Dedifferentiated amniotic fluid mesenchymal stem cell (primary cell): Measurements from ENCODE around the gene CTNNAL1.
"Not testable (repeated sequence)": the region's sequence is repeated elsewhere in the genome, so short reads cannot be mapped to it uniquely, and the experiment has no call there.

Source experiments
- DNase-seq: peaks from one replicate; pipeline ENCODE4 v3.0.0-alpha.2; 2016; ENCODE audit errors: extremely low spot score

Gene CTNNAL1, protein sequence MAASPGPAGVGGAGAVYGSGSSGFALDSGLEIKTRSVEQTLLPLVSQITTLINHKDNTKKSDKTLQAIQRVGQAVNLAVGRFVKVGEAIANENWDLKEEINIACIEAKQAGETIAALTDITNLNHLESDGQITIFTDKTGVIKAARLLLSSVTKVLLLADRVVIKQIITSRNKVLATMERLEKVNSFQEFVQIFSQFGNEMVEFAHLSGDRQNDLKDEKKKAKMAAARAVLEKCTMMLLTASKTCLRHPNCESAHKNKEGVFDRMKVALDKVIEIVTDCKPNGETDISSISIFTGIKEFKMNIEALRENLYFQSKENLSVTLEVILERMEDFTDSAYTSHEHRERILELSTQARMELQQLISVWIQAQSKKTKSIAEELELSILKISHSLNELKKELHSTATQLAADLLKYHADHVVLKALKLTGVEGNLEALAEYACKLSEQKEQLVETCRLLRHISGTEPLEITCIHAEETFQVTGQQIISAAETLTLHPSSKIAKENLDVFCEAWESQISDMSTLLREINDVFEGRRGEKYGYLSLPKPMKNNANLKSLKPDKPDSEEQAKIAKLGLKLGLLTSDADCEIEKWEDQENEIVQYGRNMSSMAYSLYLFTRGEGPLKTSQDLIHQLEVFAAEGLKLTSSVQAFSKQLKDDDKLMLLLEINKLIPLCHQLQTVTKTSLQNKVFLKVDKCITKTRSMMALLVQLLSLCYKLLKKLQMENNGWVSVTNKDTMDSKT

DNA sequence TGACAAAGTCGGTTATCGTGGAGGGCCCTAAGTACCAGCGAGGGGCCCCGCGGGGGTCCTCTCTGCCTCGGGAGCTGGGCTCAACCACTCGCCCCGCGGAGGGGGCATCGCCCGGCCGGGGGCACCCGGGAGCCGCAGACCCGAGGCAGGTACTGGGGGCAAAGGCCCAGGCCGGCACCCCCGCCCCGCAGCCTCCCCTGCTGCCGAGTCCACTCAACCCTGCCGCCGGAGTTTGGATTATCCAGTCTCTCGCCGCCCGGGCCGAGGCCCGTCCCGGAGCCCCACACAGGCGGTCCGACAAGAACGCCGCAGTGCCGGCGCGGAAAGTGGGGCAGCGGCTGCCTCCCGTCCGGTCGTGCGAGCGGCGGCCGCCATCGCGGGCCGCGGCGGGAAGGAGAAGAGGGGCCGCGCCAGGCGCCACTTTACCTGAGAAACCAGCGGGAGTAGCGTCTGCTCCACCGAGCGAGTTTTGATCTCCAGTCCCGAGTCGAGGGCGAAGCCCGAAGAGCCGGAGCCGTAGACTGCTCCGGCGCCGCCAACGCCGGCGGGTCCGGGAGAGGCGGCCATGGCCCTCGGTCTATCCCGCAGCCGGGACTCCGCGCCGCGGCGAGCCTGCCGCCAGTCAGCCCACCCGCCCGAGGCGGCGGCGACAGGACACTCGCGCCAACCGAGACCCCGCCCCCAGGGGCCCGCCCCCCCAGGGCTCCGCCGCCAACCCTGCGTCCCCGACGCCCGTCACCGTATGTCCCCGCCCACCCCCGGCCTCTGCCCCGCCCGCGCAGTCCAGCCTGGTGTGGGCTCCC is at the start of gene CTNNAL1:
CTNNAL1 (minus strand) TSS at position 624 of the 803 bp plus-strand sequence; CDS start at position 567, 57 bp downstream.
- DNase-seq, result peak; percentile 62

DNA sequence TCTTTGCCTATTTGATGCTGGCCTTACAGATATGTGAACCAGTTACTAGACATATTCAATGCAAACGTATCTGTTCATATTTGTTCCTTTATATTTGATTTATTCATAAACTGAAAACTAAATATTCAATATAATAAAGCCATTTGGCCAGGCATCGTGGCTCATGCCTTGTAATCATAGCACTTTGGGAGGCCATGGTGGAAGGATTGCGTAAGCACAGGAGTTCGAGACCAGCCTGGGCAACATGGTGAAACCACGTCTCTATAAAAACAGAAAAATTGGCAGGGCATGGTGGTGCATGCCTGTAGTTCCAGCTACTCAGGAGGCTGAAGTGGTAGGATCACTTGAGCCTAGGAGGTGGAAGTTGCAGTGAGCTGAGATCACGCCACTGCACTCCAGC is 49.2 kb upstream of the CTNNAL1 start:
- DNase-seq, result no peak

DNA sequence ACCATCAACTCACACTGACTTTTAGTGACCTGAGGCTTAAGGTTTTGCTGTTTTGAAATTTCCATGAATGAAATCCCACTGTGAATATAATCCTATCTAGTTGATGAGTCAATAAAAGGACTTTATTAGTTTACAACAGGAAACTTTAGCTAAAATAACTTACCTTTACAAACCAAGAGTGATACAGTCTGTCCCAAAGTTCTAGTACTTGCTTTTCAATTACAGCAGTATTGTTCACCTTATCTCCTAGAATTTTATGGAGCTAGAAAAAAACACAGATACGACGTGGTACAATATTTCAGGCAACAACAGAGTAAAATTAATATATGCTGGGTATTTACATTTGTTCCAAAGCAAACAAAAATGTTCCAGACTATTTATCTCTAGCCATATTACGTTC is 46.9 kb upstream of the CTNNAL1 start:
- no peak for DNase-seq

DNA sequence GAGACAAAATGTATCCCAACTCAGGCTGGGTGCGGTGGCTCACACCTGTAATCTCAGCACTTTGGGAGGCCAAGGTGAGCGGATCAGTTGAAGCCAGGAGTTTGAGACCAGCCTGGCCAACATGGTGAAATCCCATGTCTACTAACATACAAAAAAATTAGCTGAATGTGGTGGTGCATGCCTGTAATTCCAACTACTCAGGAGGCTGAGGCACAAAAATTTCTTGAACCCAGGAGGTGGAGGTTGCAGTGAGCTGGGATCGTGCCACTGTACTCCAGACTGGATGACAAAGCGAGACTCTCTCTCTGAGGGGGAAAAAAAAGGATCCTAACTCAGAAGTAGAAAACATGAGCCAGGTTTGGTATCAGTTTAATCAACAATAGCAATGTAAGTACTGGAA is 39.8 kb upstream of the CTNNAL1 start:
- not testable (repeated sequence) for DNase-seq

DNA sequence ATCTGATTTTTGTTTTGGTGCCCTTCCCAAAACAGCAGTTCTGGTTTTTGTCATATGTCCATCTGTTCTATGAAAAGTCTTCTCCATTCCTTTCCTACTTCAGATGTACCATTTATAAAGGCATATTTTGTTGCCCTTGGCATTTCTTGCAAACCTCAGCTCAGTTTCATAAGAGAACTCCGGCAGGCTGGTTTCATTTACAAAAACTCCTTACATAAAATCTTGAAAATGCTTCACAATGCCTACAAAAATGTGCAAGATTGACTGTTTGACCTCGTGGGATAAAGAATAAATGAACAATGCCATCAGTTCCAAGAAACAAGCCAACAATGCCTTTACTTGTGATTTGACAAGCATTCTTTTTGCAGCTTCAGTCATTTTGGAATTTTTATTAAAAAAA is 39.1 kb upstream of the CTNNAL1 start:
- DNase-seq, result peak; percentile 89

DNA sequence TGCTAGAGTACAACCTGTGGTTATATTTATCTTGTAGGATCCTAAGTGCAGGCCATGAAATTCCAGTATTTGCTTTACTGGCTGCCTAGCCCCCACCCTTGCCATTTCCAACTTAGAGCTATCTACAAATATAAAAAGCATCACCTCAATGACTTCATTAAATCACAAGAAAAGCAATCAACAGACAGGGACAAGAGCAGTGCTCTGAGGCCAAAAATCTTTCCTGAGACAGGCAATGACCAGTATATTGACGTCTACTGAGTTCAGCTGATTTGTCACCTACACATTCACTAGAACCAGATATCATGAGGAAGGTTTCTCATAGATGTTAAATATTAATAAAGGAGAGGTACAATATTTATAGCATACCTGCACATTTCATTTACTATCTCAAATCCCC is 38.4 kb upstream of the CTNNAL1 start:
- no peak for DNase-seq

DNA sequence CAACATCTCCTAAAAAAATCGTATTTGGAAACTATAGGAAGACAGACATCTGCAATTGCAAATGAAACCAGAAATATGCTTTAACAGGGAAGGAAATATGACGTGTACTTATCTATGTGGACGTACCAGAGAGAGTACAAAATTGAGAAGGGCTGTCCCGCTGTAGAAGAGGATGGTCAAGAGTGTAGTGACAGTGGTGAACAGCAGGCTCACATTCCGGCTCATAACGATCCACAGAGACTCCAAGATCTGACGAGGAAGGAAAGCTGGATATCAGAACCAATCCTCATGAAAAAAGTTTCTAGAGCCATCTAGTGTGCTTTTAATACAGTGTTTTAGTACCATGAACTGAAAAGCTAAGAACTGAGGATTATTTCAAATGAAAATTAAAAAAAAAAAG is 37.1 kb upstream of the CTNNAL1 start:
- no peak for DNase-seq

DNA sequence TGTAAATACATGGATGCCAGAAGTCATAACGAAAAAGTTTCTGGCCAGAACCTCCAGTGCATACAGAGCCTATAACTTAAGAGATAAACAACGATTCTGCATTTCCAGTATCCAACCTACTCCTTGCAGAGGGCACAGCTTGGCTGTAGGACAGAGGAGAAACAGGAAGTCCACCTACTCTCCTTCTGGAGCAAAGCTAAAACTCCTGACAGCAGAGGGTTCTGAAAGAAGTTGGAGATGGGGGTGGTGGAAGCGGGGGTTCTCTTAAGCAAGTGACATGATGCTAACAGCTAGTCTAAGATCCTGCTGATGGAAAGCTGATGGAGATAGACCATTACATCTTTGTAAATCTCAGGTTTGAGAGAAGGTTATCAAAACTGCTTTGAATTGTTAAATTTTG is 35.5 kb upstream of the CTNNAL1 start:
- DNase-seq, result no peak

DNA sequence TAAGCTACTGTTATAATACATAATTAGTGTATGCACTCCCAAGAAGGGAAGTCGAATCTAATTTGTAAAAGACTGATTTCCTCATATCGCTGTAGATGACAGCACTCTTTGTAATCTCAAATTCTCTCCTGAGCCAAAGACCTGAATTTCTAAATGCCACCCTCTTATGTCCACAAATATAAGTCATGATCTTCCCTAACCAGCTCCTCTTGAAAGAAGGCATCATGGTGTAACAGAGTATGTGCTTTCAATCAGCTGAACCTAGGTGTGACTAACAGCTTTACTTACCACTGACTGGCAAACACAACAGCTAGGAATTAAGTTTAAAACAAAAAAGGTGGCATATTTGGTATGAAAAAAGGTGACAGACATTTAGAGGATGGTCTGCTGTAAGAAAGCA is 34.0 kb upstream of the CTNNAL1 start:
- DNase-seq, result no peak

DNA sequence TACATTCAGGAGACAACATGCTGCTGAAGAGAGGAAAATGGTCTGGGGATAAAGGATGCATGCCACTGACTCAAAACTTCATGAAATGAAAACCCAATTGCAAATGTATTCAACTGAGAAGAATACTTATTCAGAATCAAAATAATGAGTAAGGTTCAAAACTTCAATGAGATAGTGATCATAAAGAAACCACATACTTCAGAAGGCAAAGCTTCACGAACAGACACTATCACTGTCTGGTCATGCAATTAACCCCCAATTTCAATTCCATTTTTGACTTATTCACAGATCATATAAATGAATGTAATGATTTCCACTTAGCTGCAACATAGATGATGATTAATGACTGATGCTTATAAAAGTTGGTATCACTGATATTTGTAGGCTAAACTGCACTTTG is 33.0 kb upstream of the CTNNAL1 start:
- no peak for DNase-seq

DNA sequence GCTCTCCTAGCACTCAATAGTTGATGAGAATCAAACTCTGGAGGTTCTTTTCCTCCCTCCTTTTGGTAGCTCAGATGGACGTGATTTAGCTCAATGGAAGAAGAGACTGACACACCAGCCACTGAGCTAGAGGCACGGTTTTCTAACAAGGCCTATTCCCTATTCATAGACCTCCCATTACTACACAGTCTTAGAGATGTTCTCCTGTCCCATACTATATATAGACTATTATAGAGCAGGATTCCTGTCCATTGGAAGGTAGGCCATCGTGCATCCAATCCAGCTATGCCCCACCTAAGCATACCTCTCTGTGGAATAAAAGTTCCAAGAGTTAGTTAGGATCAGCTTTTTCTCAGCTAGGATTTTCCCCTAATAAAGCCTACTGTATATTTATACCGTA is 30.3 kb upstream of the CTNNAL1 start:
- no peak for DNase-seq

DNA sequence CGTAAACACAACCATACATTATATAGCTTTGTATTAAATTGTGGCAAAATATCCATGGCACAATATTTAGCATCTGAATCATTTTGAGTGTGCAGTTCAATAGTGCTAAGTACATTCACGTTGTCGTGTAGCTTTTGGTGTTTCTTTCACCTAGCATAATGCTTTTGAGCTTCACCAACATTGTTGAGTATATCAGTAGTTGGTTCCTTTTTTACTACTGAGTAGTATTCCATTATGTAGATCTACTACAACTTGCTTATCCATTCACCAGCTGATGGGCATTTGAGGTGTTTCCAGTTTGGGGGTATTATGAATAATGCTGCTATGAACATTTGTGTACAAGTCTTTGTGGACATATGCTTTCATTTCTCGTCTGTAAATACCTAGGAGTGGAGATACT is 27.3 kb upstream of the CTNNAL1 start:
- DNase-seq, result no peak

DNA sequence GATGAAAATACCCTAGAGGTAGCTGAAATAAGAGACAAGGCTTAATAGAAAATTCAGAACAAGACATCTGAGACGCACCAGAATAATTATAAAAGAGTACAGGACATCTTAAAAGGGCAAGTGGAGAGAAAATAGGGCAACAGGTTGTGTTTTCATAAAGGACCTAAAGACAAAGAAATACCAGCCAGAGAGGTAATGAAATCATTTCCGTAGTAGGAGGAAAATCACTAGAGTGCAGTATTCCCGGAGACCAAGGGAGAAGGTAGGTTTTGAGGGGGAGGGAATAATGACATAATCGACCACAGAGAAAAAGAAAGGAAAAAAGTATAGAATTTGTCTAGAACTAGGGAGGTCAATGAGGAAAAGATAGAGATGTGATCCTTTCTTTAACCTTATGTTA is 26.2 kb upstream of the CTNNAL1 start:
- no peak for DNase-seq

DNA sequence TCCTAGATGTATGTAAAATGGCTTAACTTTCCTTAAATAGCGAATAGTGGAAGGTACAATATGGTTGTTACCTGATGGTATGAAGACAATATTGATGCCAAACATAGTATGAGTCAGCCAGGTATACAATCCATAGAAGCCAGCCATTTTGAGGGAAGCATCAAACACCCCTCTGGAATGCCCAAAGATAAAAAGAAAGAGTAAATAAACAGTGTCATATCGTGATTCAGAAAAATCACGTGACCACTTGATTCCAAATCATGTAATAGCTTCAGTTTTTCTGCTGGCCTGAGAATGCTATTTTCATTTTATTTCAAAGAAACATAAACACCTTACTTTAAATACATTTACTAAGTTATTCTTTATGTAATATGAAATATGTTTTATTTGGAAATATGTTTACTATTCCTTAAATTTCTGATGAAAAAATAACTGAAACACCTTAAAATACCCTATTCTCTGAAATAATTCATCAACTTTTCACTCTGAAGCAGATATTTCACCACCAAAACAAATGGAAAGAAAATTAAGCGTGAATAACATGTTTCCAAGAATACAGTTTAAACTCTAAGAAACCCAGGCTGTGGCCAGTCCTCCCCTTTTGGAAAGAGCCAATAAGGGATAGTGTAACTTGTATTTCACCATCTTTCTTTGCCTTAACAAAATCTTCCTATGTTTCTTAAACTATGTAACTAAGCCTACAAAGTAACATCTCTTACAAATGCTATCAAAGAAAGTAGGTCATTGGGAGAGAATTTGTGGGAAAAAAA is 24.8 kb upstream of the CTNNAL1 start:
- DNase-seq, result no peak

DNA sequence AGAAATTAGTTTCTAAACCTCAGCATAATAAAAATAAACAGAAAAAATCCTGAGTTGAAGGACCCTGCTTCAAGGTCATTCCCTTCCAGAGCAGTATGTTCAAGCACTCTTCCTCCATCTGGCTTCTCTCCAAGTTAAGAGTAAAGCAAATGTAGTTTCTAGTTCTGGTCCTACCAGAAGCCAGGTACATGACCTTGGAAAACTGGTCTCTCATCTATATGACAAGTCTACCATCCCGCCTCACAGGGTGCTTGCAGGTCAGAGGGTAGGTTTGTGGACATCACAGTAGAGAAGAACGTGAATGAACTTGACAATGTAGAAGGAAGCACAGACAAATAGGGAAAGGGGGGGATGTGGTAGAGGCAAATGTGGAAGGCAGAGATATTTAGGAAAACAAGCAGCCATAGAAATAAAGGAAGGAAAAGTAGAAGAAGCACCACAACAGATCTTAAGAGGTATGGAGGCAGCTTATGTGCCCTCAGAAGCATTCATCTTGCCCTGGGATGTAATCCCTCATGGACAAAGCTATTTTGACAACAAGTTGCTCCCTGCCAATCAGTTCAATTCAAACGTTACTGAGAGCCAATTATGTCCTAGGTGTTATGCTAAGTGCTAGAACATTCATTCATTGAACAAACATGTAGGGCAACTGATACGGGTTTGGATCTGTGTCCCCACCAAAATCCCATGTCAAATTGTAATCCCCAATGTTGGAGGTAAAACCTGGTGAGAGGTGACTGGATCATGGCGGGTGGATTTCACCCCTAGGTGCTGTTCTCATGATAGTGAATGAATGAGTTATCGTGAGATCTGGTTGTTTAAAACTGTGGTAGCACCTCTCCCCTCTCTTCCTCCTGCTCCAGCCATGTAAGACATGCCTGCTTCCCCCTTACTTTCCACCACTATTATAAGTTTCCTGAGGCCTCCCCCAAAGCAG is 23.7 kb upstream of the CTNNAL1 start:
- DNase-seq, result no peak

DNA sequence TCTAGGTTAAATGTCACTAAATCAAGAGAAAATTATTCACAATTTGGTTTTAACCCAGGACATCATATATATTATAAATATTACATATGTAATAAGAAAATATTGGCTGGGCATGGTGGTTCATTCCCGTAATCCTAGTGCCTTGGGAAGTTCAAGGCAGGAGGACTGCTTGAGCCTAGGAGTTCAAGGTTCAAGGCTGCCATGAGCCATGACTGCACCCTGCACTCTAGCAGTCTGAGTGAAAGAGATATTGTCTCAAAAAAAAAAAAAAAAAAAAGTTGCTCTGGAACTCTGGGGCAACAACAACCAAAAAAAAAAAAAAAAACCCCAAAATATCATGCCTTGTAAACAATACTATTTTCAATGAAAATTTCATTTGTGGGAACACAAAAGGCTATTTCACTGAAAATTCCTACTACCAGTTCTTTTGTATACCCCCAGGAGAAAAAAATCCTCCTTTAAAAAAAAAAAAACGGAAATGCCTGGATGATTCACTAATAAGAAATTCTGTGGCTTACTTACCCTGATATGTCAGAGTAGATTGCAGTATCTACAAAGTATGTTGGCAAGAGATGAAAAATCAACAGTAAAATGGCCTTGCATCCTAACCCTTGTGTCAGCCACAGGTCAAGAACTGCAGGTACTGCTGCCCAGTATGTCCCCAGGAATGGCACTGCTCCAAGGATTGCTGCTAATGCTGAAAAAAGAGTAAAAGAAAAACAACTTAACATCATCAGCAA is 22.6 kb upstream of the CTNNAL1 start:
- peak; percentile 81 for DNase-seq

DNA sequence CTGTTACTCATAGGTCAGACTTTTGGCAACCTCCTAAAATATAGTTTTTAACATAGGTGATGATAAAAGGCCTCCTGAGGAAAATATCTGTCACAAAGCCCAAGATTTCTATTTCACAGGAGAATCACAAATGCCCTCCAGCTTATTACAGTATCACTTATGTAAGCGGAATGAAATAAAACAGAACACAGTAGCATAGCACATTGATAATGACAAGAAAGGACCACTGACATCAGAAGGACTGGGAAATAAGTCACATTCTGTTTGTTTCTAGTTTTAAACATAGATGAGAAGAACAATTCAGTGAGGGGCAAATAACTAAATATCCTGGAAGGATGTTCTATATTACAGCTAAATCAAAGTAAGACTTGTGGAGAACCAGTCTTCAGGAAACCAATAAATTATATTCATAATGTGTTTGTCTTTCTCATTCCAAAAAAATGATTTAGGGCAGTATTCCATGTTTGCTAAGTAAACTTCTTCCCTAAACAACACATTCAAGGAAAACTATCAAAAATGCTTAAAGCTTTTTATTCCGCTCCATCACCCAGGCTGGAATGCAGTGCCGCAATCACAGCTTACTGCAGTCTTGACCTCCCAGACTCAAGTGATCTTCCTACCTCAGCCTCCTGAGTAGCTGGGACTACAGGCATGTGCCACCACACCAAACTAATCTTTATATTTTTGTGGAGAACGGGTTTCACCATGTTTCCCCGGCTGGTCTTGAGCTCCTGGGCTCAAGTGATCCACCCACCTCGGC is 20.8 kb upstream of the CTNNAL1 start:
- DNase-seq, result no peak

DNA sequence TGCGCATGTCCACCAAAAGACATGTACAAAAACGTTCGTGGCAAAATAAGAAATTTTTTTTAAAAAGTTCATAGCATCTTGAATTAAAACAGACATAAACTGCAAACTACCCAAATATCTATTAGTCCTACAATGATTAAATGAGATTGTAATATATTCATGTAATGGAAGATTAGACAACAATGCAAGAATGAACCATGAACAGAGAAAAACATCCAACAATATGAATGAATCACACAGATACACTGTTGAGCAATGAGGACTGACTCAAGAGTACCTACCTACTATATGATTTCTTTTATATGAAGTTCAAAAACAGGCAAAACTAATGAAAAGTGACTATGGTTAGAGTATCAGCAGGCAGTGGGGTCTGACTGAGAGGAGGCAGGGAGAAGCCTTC is 17.9 kb upstream of the CTNNAL1 start:
- DNase-seq, result no peak

DNA sequence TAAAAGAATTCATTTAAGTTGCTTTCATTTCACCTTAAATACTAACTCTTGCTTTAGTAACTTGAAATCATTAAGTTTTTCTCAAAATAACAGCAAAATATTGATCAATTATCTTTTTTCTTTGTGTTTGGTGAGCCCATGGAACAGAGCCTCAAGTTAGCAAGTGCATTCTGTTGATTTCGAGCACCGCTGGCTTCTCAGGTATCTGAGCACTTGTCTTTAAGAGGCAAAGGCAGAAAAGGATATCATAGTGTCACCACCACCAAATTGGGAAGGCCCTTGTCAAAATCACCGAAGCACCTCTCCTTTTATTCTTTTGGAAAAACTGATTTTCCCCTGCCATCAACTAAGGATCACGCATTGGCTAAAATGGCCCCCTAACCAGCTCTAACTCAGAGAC is 17.1 kb upstream of the CTNNAL1 start:
- no peak for DNase-seq
